ENCODE measurements around the gene SMPD3. TPM values are rescaled to one million over a fixed set of nuclear protein-coding genes. Genes with fewer than 3 reads are reported as not detected.

SMPD3 gene
- total and polyA plus RNA-seq, 2 experiments from 2014 or later, result 0.57 to 0.83 TPM

DNA sequence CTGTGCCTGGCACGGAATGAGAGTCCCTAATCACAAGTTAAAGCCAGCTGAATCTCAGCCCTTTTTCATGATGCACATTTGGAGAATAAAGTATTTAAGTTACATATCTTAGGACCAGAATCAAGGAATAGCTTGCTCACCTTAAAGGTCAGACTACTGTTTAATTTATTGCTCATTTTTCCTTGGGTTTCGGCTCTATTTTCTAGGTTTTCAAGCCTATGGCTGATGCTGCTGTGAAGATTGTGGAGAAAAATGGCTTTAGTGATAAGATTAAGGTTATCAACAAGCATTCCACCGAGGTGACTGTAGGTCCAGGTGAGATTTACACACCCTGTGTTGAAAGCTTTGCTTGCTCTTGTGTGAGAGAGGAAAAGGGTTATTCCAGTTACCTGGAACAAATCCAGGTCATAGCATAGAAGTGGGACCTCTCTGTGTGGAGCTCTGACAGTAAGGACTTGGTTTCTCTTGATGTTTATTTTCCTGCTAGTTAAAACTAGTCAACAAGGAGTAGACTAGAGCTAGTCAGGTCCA is 119.4 kb downstream of the SMPD3 start:
- Histone ChIP-seq H3K9me2 (ENCODE audit: insufficient read depth) (no peaks in the 10 kb centered on the region), H3K79me2 (replicated peaks; ENCODE audit: insufficient read depth) (no peaks in the 10 kb centered on the region), H4K20me1 (replicated peaks; ENCODE audit: insufficient read depth) (no peaks in the 10 kb centered on the region), H3K27me3 (ENCODE audit: insufficient read depth) (no peaks in the 10 kb centered on the region), H3K4me1 (ENCODE audit: insufficient read depth) (no peaks in the 10 kb centered on the region), H2AFZ (no peak overlapping the region), H3K4me3 (no peak overlapping the region), H3K4me2 (no peak overlapping the region), H3K36me3 (ENCODE audit: insufficient read depth) (peaks cover 12% of the 10 kb centered on the region; the same call in 1 of the 2 replicates), H3K27ac (ENCODE audit: low read depth) (no peak overlapping the region), H3F3A (replicated peaks; ENCODE audit: low read depth) (no peaks in the 10 kb centered on the region)
- ATAC-seq (no peak), DNase-seq (ENCODE audit: low spot score) (no peak)
- TF ChIP-seq NANOG (IDR thresholded peaks at IDR 0.05; ENCODE audit: borderline replicate concordance) (no peak), ZNF331 (CRISPR knock-in tag; IDR thresholded peaks at IDR 0.05; ENCODE audit: low read depth) (no peak), ZNF114 (CRISPR knock-in tag; IDR thresholded peaks at IDR 0.05) (no peak), POLR2AphosphoS5 (IDR thresholded peaks at IDR 0.05; ENCODE audit: low read depth) (no peak), JUNB (IDR thresholded peaks at IDR 0.05; ENCODE audit: unreplicated experiment) (no peak), EZH2phosphoT487 (IDR thresholded peaks at IDR 0.05; ENCODE audit: unreplicated experiment) (no peak)
- TF ChIP-seq, protein P1, sequence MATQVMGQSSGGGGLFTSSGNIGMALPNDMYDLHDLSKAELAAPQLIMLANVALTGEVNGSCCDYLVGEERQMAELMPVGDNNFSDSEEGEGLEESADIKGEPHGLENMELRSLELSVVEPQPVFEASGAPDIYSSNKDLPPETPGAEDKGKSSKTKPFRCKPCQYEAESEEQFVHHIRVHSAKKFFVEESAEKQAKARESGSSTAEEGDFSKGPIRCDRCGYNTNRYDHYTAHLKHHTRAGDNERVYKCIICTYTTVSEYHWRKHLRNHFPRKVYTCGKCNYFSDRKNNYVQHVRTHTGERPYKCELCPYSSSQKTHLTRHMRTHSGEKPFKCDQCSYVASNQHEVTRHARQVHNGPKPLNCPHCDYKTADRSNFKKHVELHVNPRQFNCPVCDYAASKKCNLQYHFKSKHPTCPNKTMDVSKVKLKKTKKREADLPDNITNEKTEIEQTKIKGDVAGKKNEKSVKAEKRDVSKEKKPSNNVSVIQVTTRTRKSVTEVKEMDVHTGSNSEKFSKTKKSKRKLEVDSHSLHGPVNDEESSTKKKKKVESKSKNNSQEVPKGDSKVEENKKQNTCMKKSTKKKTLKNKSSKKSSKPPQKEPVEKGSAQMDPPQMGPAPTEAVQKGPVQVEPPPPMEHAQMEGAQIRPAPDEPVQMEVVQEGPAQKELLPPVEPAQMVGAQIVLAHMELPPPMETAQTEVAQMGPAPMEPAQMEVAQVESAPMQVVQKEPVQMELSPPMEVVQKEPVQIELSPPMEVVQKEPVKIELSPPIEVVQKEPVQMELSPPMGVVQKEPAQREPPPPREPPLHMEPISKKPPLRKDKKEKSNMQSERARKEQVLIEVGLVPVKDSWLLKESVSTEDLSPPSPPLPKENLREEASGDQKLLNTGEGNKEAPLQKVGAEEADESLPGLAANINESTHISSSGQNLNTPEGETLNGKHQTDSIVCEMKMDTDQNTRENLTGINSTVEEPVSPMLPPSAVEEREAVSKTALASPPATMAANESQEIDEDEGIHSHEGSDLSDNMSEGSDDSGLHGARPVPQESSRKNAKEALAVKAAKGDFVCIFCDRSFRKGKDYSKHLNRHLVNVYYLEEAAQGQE (IDR thresholded peaks at IDR 0.05; ENCODE audit: unreplicated experiment), result no peak
- TF ChIP-seq, protein P2, sequence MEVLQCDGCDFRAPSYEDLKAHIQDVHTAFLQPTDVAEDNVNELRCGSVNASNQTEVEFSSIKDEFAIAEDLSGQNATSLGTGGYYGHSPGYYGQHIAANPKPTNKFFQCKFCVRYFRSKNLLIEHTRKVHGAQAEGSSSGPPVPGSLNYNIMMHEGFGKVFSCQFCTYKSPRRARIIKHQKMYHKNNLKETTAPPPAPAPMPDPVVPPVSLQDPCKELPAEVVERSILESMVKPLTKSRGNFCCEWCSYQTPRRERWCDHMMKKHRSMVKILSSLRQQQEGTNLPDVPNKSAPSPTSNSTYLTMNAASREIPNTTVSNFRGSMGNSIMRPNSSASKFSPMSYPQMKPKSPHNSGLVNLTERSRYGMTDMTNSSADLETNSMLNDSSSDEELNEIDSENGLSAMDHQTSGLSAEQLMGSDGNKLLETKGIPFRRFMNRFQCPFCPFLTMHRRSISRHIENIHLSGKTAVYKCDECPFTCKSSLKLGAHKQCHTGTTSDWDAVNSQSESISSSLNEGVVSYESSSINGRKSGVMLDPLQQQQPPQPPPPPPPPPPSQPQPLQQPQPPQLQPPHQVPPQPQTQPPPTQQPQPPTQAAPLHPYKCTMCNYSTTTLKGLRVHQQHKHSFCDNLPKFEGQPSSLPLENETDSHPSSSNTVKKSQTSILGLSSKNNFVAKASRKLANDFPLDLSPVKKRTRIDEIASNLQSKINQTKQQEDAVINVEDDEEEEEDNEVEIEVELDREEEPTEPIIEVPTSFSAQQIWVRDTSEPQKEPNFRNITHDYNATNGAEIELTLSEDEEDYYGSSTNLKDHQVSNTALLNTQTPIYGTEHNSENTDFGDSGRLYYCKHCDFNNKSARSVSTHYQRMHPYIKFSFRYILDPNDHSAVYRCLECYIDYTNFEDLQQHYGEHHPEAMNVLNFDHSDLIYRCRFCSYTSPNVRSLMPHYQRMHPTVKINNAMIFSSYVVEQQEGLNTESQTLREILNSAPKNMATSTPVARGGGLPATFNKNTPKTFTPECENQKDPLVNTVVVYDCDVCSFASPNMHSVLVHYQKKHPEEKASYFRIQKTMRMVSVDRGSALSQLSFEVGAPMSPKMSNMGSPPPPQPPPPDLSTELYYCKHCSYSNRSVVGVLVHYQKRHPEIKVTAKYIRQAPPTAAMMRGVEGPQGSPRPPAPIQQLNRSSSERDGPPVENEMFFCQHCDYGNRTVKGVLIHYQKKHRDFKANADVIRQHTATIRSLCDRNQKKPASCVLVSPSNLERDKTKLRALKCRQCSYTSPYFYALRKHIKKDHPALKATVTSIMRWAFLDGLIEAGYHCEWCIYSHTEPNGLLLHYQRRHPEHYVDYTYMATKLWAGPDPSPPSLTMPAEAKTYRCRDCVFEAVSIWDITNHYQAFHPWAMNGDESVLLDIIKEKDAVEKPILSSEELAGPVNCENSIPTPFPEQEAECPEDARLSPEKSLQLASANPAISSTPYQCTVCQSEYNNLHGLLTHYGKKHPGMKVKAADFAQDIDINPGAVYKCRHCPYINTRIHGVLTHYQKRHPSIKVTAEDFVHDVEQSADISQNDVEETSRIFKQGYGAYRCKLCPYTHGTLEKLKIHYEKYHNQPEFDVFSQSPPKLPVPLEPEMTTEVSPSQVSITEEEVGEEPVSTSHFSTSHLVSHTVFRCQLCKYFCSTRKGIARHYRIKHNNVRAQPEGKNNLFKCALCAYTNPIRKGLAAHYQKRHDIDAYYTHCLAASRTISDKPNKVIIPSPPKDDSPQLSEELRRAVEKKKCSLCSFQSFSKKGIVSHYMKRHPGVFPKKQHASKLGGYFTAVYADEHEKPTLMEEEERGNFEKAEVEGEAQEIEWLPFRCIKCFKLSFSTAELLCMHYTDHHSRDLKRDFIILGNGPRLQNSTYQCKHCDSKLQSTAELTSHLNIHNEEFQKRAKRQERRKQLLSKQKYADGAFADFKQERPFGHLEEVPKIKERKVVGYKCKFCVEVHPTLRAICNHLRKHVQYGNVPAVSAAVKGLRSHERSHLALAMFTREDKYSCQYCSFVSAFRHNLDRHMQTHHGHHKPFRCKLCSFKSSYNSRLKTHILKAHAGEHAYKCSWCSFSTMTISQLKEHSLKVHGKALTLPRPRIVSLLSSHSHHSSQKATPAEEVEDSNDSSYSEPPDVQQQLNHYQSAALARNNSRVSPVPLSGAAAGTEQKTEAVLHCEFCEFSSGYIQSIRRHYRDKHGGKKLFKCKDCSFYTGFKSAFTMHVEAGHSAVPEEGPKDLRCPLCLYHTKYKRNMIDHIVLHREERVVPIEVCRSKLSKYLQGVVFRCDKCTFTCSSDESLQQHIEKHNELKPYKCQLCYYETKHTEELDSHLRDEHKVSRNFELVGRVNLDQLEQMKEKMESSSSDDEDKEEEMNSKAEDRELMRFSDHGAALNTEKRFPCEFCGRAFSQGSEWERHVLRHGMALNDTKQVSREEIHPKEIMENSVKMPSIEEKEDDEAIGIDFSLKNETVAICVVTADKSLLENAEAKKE (CRISPR knock-in tag; IDR thresholded peaks at IDR 0.05), result no peak
- no peaks in the 10 kb centered on the region for H3K9me3 Mint-ChIP-seq
- H3K36me3 Mint-ChIP-seq (ENCODE audit: low read depth), result peaks cover 30% of the 10 kb centered on the region
- no peaks in the 10 kb centered on the region for H3K27me3 Mint-ChIP-seq (ENCODE audit: insufficient read depth, low read depth, poor library complexity)
- no peak overlapping the region for H3K27ac Mint-ChIP-seq
- no peak overlapping the region for H3K4me3 Mint-ChIP-seq
- peaks cover 3% of the 10 kb centered on the region; the same call in 1 of the 3 replicates for H3K4me1 Mint-ChIP-seq
